Left lung (tissue), 10 donors: Measurements from ENCODE around the gene TECPR1. TPM values are rescaled to one million over a fixed set of nuclear protein-coding genes. Genes with fewer than 3 reads are reported as not detected.
A peak's percentile ranks its signal among the peaks of the same experiment; 100 is the strongest.

Experiments
- ATAC-seq: fragments of 200-7000 bp; cut with Tn5 transposase; one replicate; pipeline ENCODE4 v1.9.1; 2020; ENCODE audit warnings: moderate library complexity
- DNase-seq, 4 donors: peaks; one replicate each; pipeline ENCODE4 v3.0.0-alpha.2; 2013 to 2020
- H3K27ac ChIP-seq, 2 donors: fragments of 200-600 bp; sonication (generic) in 1 of 2; one replicate each; pipeline versions ENCODE4 v1.5.0 to v1.8.0; 2020 to 2021
- H3K27me3 ChIP-seq, 2 donors: fragments of 200-600 bp; sonication (generic) in 1 of 2; one replicate each; pipeline versions ENCODE4 v1.5.0 to v1.8.0; 2020 to 2021
- H3K36me3 ChIP-seq, 2 donors: fragments of 200-600 bp; sonication (generic) in 1 of 2; one replicate each; pipeline versions ENCODE4 v1.5.0 to v1.8.0; 2020 to 2021
- H3K4me1 ChIP-seq, 2 donors: fragments of 200-600 bp; one replicate each; pipeline ENCODE4 v1.8.0; 2021
- H3K4me3 ChIP-seq, 2 donors: fragments of 200-600 bp; sonication (generic) in 1 of 2; one replicate each; pipeline versions ENCODE4 v1.5.0 to v1.8.0; 2020 to 2021; ENCODE audit warnings: mild to moderate bottlenecking in 1 of 2
- H3K9me3 ChIP-seq, 2 donors: fragments of 200-600 bp; sonication (generic) in 1 of 2; one replicate each; pipeline versions ENCODE4 v1.5.0 to v1.8.0; 2020 to 2021
- CTCF ChIP-seq, 2 donors: fragments of 200-600 bp; sonication (generic) in 1 of 2; IDR thresholded peaks; one replicate each; pipeline versions ENCODE4 v1.5.0 to v1.8.0; 2021; ENCODE audit warnings: antibody characterized with exemption in 2 of 2
- intact Hi-C, 2 donors: fragments of 100-400 bp; cut with DNase I; formaldehyde crosslinking; loops; one replicate each; pipeline versions ENCODE4 v1.11.2 to v1.14.2; 2022
- polyA plus RNA-seq, 6 donors: library from polyadenylated mRNA; unstranded; fragments of 120-200 nt; gene quantifications; one replicate each; pipeline ENCODE4 v1.2.1, GENCODE V29; 2013; ENCODE audit not compliant: insufficient read length in 6 of 6
- total RNA-seq, 2 donors: library from RNA; stranded (reverse); fragmentation: NEBNext Ultra II Directional; extraction: Animal tissue kit (Norgen Biotek cat#: 25700); gene quantifications; one replicate each; pipeline ENCODE4 v1.2.1, GENCODE V29; 2021
- donor health status: DM: no; HTN: yes; CAD: no.
- donor health status: DM: no; HTN: no; CAD: no.

Gene TECPR1
- total and polyA plus RNA-seq, 8 donors: 24.5 to 67.4 (median 28.7) TPM

GRCh38 chr7:98283887-98284222 is 31.8 kb upstream of the TECPR1 start:
- Histone ChIP-seq H3K36me3 (peaks cover 0 to 64% of the 10 kb centered on the region in 2 donors), H3K27me3 (no peaks in the 10 kb centered on the region), H3K4me1 (peaks cover 41 to 68% of the 10 kb centered on the region in 2 donors), H3K9me3 (no peaks in the 10 kb centered on the region), H3K4me3 (peak overlapping the region; percentile 79), H3K27ac (peak overlapping the region; percentile 95 to 97)
- intact Hi-C loops: no loop called here
- no peak for TF ChIP-seq CTCF (IDR thresholded peaks at IDR 0.05)
- ATAC-seq (peak; percentile 0), DNase-seq (no peak)

GRCh38 chr7:98283127-98283886 is 31.3 kb upstream of the TECPR1 start:
- Histone ChIP-seq H3K9me3 (no peaks in the 10 kb centered on the region), H3K4me1 (peaks cover 39 to 64% of the 10 kb centered on the region in 2 donors), H3K36me3 (peaks cover 0 to 58% of the 10 kb centered on the region in 2 donors), H3K27ac (peak overlapping the region; percentile 95 to 97), H3K27me3 (no peaks in the 10 kb centered on the region), H3K4me3 (peak overlapping the region; percentile 79)
- intact Hi-C loops: no loop called here
- DNase-seq (peak in 1 of 4 donors; percentile 87), ATAC-seq (peak; percentile 10)
- TF ChIP-seq CTCF (IDR thresholded peaks at IDR 0.05): no peak

GRCh38 chr7:98282703-98283102 is 30.7 kb upstream of the TECPR1 start:
- no peak for DNase-seq
- peak overlapping the region; percentile 79 for H3K4me3 ChIP-seq
- intact Hi-C loops: no loop called here
- ATAC-seq: no peak
- H3K4me1 ChIP-seq: peaks cover 33 to 59% of the 10 kb centered on the region in 2 donors
- H3K36me3 ChIP-seq: peaks cover 0 to 52% of the 10 kb centered on the region in 2 donors
- no peak for TF ChIP-seq CTCF (IDR thresholded peaks at IDR 0.05)
- no peaks in the 10 kb centered on the region for H3K9me3 ChIP-seq
- no peaks in the 10 kb centered on the region for H3K27me3 ChIP-seq
- H3K27ac ChIP-seq: peak overlapping the region; percentile 95 to 97

- TF ChIP-seq CTCF (IDR thresholded peaks at IDR 0.05): no peak
- Histone ChIP-seq H3K27me3 (no peaks in the 10 kb centered on the region), H3K36me3 (peaks cover 0 to 46% of the 10 kb centered on the region in 2 donors), H3K4me3 (peak overlapping the region; percentile 79), H3K4me1 (peaks cover 26 to 59% of the 10 kb centered on the region in 2 donors), H3K27ac (peak overlapping the region; percentile 95 to 97), H3K9me3 (no peaks in the 10 kb centered on the region)
- intact Hi-C loops: no loop called here
- DNase-seq: peak in 2 of 4 donors; percentile 49 to 89
- no peak for ATAC-seq
Observed at GRCh38 chr7:98281757-98282606, 29.9 kb upstream of the TECPR1 start.
